GM18873 (cell line): ENCODE data around the gene LONP2.
"Not testable (repeated sequence)": the region's sequence is repeated elsewhere in the genome, so short reads cannot be mapped to it uniquely, and the experiment has no call there.

Experiments
- ATAC-seq: cut with Tn5 transposase; IDR thresholded peaks from one replicate; pipeline ENCODE4 v1.9.1; 2021; ENCODE audit warnings: mild to moderate bottlenecking, moderate library complexity, moderate number of reproducible peaks; ENCODE audit not compliant: unreplicated experiment, low FRiP score

Gene LONP2

GRCh38 chr16:48329138-48329537 lies 85.0 kb downstream of the LONP2 start:
- ATAC-seq = no peak

DNA sequence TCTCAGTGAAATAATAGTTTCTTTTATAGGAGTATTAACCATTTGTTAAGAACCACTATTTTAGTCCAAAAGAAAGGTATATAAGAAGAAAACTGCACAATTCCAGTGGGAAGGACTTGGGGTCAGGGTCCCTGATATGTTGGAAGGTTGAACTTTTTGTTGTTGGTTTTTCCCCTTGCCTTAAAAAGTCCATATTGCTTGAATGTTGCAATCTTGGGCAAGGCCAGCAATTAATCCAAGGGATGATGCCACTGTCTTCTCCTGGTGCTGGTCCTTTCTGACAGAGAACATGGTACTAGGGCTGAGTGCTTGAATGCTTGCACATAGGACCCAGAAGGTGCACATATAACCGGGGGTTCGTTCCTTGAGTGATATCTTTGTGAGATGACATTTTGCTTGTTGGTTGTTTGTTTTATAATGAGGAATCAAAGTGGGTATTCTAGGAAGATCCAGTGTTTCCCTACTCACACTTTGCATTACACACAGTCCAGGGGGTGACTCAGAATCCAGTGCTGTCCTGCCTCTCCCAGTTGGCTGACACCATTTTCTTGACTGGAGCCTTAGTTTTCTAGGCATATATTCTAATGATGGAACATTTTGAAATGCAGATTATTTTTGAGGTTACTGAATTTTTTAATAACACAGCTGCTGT lies 86.2 kb downstream of the LONP2 start:
- no peak for ATAC-seq

GRCh38 chr16:48330841-48331192 lies 86.7 kb downstream of the LONP2 start:
- ATAC-seq = no peak

GRCh38 chr16:48332978-48333377 lies 88.9 kb downstream of the LONP2 start:
- no peak for ATAC-seq

GRCh38 chr16:48334325-48334724 lies 90.2 kb downstream of the LONP2 start:
- ATAC-seq = no peak

GRCh38 chr16:48335961-48336360 lies 91.9 kb downstream of the LONP2 start:
- no peak for ATAC-seq

DNA sequence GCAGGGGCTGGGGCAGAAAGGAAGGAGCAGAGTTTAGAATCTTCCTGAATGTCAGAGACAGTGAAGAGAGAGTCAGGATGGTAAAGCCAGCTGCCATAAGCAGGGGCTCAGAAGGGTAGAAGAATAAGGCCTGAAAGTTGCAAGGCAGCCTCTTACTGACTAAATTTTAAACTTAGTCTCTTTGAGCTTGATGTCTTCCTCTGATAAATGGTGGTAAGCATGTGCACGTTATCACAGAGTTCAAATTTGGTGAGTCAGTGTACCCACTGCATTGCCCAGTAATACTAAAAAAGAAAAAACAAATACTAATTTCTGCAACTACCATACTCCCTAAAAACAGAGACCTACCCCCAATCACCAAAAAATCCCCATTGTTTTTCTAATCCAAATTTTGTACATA lies 96.0 kb downstream of the LONP2 start:
- no peak for ATAC-seq

DNA sequence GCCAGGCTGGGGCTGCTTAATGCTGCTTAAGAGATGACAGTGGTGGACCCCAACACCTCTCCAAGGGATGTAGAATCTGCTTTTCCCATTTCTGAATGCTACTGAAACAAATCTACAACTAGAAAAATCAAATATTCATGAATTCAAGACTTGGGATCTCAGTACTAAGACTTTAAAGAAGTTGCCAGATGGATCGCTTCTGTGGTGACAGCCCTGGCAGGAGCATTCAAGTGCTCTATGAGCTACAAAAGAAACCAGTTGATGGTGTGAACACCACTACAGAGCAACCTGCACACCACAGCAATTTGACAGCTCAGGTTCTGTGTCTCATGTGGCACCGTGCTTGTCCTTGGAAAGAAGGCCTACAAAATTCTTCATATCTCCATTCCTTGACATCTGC lies 98.5 kb downstream of the LONP2 start:
- ATAC-seq = no peak

DNA sequence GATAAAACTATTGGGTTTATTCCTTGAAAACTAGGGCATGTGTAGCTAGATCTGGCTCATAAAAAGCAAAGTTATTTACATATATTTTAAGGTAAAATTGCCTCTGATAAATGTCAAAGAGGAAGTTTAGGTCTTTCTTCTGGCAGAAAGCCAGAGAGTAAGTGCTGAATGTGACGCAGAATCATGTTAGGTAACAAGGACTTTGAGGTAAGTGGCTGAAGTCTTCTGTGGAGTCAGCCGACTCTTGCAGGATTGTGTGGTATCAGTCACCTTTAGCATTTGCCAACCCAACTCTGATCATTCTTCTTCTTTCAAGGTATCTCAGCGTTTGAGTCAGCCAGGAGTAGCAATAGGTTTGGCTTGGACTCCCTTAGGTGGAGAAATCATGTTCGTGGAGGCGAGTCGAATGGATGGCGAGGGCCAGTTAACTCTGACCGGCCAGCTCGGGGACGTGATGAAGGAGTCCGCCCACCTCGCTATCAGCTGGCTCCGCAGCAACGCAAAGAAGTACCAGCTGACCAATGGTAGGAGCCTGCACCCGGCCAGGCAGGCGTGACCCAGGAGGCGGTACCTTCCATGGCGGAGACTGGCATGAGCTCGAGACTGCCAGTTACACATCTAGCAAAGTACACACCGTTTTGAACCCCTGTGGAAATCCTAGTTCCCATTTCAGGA lies 103.2 kb downstream of the LONP2 start:
- no peak for ATAC-seq

DNA sequence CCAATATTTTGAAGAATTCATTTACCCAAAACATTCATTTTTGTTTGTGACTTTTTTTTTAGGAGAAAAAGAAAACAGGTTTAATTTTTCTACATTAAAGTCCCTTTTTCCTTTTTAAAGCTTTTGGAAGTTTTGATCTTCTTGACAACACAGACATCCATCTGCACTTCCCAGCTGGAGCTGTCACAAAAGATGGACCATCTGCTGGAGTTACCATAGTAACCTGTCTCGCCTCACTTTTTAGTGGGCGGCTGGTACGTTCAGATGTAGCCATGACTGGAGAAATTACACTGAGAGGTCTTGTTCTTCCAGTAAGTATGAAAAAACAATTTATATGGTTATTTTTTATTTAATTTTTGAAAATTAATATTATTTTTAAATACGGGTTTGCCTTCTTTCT lies 103.9 kb downstream of the LONP2 start:
- no peak for ATAC-seq

- no peak for ATAC-seq
Measured at GRCh38 chr16:48350736-48351135, 106.6 kb downstream of the LONP2 start.

DNA sequence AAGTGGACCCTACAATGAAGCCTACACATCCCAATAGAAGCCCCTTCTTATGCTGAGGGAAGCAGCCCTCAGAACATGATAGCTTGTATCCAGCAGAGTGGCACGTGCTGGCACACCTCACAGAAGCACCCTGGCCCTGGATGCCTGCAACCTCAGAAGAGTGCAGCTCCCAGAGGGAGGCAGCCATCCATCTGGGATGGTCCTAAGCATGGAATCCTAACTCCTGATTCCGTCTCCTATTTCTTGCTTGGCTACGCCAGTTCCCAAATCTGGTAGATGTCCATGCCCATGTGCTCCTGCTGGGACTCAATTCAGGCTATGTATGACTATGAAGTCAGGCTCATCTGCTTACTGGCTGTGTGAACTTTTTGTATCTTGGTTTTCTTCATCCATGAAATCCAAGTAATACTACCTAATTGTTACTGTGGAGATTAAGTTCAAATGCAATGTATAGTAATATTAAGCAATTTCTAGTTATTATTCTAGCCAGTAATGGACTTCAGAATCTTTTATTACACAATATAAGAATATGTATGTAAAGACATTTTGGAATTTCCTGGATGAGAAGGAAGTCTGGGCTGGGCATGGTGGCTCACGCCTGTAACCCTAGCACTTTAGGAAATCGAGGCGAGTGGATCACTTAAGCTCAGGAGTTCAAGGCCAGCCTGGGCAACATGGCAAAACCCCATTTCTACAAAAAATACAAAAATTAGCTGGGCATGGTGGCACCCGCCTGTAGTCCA lies 108.7 kb downstream of the LONP2 start:
- no peak for ATAC-seq

DNA sequence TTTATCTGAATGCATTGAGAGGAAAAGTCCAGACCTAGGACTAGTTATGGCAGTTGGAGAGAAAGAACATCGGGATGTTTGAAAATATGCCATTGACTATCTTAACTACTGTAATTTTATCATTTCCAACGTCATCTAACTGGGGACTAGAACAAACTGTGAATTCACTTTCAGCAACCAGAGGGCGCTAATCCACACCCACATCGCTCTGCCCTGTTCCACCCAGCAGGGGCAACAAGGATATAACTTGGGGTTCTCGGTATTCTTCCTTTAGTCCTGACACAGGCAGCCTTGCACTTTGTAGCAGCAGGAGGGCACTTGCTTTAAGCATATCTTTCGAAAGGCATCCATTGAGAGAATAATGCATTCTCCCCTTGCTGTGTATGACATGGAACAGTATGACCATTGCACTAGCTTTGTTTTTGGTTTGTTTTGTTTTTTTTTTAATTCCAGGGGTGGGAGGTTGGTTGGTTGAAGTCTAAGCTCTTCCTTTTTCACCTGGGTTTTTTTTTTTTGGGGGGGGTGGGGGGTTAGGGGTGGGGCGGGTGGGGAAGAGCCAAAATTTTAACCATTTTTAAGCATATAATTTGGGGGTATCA lies 109.6 kb downstream of the LONP2 start:
- peak; percentile 78 for ATAC-seq

DNA sequence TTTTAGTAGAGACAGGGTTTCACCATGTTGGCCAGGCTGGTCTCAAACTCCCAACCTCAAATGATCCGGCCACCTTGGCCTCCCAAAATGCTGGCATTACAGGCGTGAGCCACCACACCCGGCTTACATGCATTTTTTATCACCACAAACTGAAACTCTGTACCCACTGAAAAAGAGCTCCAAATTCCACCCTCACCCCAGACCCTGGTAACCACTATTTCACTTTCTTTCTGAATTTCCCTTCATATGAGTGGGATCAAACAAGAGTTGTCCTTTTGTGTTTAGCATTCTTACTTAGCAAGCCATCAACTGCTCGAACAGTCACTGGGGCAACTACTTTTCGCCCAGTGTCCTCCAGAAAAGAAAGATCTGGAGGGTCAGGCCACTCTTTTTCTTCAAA lies 110.3 kb downstream of the LONP2 start:
- ATAC-seq = not testable (repeated sequence)

DNA sequence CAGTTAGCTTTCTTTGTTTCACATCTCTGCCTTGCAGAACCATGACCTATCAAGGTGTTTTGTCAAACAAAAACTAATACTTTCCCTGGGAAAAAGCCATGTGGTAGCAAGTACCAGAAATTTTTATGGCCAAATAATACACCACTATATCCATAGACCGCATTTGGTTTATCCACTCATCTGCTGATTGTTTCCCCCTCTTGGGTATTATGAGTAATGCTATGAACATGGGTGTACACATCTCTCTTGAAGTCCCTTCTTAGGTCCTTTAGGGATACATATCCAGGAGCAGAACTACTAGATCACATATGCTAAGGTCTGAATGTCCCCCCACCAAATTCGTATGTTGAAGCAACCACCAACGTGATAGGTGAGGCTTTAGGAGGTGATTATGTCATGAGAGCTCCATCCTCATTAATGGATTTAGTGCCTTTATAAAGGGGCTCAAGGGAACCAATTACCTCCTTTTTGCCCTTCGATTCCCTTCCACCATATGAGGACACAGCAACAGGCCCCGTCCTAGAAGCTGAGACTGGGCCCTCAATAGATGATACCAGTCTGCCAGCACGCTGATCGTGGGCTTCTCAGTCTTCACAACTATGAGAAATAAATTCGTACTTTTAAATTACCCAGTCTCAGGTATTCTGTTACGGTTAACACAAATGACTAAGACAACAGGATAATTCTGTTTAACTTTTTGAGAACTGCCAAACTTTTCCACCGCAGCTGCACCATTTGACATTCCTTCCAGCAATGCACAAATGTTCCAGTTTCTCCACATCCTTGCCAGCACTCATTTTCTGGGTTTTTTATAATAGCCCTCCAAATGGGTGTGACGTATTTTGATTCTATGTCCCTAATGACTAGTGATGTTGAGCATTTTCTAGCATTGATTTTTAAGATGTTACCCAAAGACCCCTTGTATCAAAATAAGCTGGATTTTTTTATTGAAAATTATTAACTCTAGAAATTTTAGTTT lies 111.1 kb downstream of the LONP2 start:
- no peak for ATAC-seq

DNA sequence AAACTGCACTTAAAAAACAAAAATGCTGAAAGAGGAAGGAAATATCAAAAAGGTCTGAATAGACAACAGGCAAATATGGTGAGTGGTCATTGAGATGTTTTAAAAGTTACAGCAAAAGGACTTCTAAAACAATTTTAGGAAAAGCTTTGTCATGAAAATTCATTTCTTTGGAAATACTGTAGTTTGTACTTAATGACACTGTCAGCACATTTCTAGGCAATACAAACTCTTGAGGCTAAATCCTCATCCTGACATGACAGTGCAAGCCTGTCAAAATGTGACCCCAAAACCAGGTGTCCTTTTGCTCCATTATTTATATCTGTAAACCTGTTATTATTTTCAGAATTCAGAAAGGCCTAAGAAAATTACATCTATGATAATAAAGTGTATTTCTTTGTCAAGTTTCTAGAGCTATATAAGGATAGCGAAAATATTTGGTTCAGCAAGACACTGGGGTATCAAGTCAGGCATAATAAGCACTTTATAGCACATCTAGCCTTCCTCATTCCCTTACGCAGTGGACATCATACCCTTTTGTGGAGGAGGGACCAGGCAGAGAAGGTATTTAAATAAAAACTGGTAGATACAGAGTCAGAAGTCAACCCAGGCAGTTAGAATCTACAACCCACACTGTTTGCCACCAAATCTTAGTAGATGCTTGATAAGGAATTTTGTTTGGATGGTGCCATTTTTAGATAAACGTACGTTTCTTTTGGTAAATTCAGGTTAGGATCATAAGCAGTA lies 112.7 kb downstream of the LONP2 start:
- no peak for ATAC-seq

GRCh38 chr16:48358419-48358818 lies 114.3 kb downstream of the LONP2 start:
- no peak for ATAC-seq

DNA sequence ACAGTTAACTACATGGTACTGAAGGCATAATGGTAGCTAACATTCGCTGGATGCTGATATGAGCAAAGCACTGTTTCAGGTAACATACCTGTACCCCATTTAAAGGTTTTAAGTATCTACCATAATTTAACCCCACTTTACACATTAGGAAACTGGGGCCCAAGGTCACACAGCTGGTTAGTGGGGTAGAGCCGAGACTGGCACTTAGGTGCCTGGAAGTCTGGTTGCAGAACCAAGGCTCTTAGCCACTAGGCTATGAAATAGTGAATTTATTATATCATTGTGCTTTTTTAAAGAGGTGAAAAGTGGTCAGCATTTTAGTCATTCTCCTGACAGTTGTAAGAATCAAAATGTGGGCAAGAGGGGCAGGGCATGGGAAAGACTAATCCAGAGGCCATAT lies 115.9 kb downstream of the LONP2 start:
- ATAC-seq = no peak

DNA sequence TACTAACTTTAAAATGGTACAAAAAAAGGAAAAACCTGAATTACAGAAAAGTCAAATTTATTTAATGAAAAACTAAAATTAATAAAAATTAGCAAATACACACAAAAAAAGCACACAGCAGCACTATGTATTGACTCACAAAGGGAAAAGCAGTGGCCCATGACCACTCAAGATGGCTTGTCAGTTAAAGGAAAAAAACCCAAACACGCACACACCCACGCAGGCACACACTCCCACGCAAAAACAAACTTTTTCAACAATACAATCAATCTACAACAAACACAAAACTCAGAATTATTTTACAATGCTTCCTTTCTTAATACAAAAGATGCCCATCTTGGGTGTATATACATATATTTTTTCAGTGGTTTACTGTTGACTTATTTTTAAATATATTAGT lies 116.9 kb downstream of the LONP2 start:
- ATAC-seq = no peak
